B cell (primary cell): ENCODE data around the gene MCUB.

Source experiments
- CTCF ChIP-seq: fragments of 200-600 bp; IDR thresholded peaks from one replicate; pipeline ENCODE4 v1.8.0; 2022; ENCODE audit warnings: antibody characterized with exemption, mild to moderate bottlenecking
- EZH2 ChIP-seq: IDR thresholded peaks from 2 replicates; pipeline ENCODE4 v1.6.1; 2012; ENCODE audit warnings: borderline replicate concordance, low read depth, mild to moderate bottlenecking, moderate library complexity, low read length; ENCODE audit not compliant: insufficient read depth, poor library complexity, severe bottlenecking

- TF ChIP-seq CTCF (no peak), EZH2 (no peak)
Observed at GRCh38 chr4:109615742-109616141, 55.7 kb downstream of the MCUB start.
